Measurements from ENCODE around the gene CNEP1R1. TPM values are rescaled to one million over a fixed set of nuclear protein-coding genes. Genes with fewer than 3 reads are reported as not detected.

The CNEP1R1 gene
- total RNA-seq, 4 donors from 2014 or later, result 11.2 to 18.7 (median 14.2) TPM

DNA sequence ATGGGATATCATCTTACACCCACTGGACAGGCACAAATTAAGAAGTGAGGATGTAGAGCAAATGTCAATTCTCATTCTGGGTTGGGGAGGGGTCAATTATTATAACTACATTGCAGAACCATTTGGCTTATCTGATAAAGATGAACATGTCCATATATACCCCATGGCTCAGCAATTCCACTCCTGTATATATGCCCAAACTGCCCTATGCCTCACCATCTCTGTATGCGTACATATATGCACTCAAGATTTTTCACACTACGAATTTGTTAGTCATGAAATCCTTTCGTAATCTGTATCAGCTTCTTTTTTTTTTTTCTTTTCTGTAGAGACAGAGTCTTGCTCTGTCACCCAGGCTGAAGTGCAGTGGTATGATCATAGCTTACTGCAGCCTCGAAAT lies 20.8 kb upstream of the CNEP1R1 start:
- no peak for DNase-seq (ENCODE audit: extremely low spot score)

DNA sequence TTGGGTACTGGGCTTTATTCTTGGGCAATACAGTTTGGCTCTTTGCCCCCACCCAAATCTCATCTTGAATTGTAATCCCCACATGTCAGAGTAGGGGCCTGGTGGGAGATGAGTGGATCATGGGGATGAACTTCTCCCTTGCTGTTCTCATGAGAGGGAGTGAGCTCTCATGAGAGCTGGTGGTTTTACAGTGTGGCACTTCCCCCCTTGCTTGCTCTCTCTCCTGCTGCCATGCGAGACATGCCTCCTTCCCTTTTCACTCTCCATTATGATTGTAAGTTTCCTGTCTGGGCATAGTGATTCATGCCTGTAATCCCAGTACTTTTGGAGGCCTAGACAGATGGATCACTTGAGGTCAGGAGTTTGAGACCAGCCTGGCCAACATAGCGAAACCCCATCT lies 18.1 kb upstream of the CNEP1R1 start:
- Histone ChIP-seq H3K27ac (replicated peaks in 1 of 4) (no peak overlapping the region), H3K36me3 (no peaks in the 10 kb centered on the region), H3K4me1 (no peaks in the 10 kb centered on the region), H3K4me3 (no peak overlapping the region), H3K9me3 (no peaks in the 10 kb centered on the region), H3K27me3 (no peaks in the 10 kb centered on the region)
- TF ChIP-seq POLR2AphosphoS5 (IDR thresholded peaks at IDR 0.05), result no peak
- TF ChIP-seq, protein P1, sequence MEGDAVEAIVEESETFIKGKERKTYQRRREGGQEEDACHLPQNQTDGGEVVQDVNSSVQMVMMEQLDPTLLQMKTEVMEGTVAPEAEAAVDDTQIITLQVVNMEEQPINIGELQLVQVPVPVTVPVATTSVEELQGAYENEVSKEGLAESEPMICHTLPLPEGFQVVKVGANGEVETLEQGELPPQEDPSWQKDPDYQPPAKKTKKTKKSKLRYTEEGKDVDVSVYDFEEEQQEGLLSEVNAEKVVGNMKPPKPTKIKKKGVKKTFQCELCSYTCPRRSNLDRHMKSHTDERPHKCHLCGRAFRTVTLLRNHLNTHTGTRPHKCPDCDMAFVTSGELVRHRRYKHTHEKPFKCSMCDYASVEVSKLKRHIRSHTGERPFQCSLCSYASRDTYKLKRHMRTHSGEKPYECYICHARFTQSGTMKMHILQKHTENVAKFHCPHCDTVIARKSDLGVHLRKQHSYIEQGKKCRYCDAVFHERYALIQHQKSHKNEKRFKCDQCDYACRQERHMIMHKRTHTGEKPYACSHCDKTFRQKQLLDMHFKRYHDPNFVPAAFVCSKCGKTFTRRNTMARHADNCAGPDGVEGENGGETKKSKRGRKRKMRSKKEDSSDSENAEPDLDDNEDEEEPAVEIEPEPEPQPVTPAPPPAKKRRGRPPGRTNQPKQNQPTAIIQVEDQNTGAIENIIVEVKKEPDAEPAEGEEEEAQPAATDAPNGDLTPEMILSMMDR (IDR thresholded peaks at IDR 0.05), result no peak
- TF ChIP-seq POLR2A (IDR thresholded peaks at IDR 0.05; ENCODE audit: low read depth), result no peak
- intact Hi-C loops (cut with DNase I), result no loop called here
- DNase-seq (ENCODE audit: extremely low spot score), result no peak
- 73% methylated on average over 2 of the region's 2 CpGs for WGBS

More for the DNA sequence above, 20.8 kb upstream of the CNEP1R1 start:
- Histone ChIP-seq H3K36me3 (no peaks in the 10 kb centered on the region), H3K4me3 (no peak overlapping the region), H3K27ac (replicated peaks in 1 of 4) (no peak overlapping the region), H3K27me3 (no peaks in the 10 kb centered on the region), H3K9me3 (no peaks in the 10 kb centered on the region), H3K4me1 (no peaks in the 10 kb centered on the region)
- 89% methylated on average over 4 of the region's 4 CpGs for WGBS
- intact Hi-C loops (cut with DNase I), result no loop called here
- no peak for TF ChIP-seq POLR2AphosphoS5 (IDR thresholded peaks at IDR 0.05)
- no peak for TF ChIP-seq EP300 (IDR thresholded peaks at IDR 0.05)
- TF ChIP-seq POLR2A (IDR thresholded peaks at IDR 0.05; ENCODE audit: low read depth), result no peak
- TF ChIP-seq, protein P1 (IDR thresholded peaks at IDR 0.05), result no peak

GRCh38 chr16:50007744-50008143 lies 17.3 kb upstream of the CNEP1R1 start:
- Histone ChIP-seq H3K27ac (replicated peaks in 1 of 4) (no peak overlapping the region), H3K9me3 (no peaks in the 10 kb centered on the region), H3K27me3 (no peaks in the 10 kb centered on the region), H3K4me3 (no peak overlapping the region), H3K4me1 (no peaks in the 10 kb centered on the region), H3K36me3 (no peaks in the 10 kb centered on the region)
- TF ChIP-seq, protein P1 (IDR thresholded peaks at IDR 0.05), result no peak
- TF ChIP-seq EP300 (IDR thresholded peaks at IDR 0.05), result no peak
- TF ChIP-seq POLR2A (IDR thresholded peaks at IDR 0.05; ENCODE audit: low read depth), result no peak
- TF ChIP-seq POLR2AphosphoS5 (IDR thresholded peaks at IDR 0.05), result no peak
- no peak for DNase-seq (ENCODE audit: extremely low spot score)
- 93% methylated on average over 1 of the region's 1 CpG for WGBS
- intact Hi-C loops (cut with DNase I), result no loop called here

- H3K36me3 ChIP-seq, result no peaks in the 10 kb centered on the region
- H3K4me3 ChIP-seq, result no peak overlapping the region
- TF ChIP-seq EP300 (IDR thresholded peaks at IDR 0.05) (no peak), POLR2AphosphoS5 (IDR thresholded peaks at IDR 0.05) (no peak), POLR2A (IDR thresholded peaks at IDR 0.05; ENCODE audit: low read depth) (no peak)
- TF ChIP-seq, protein P1 (IDR thresholded peaks at IDR 0.05), result no peak
- WGBS, result 86% methylated on average over 2 of the region's 2 CpGs
- intact Hi-C loops (cut with DNase I), result no loop called here
- H3K9me3 ChIP-seq, result no peaks in the 10 kb centered on the region
- H3K27ac ChIP-seq (replicated peaks in 1 of 4), result no peak overlapping the region
- no peak for DNase-seq (ENCODE audit: extremely low spot score)
- H3K27me3 ChIP-seq, result no peaks in the 10 kb centered on the region
- no peaks in the 10 kb centered on the region for H3K4me1 ChIP-seq
Observed at GRCh38 chr16:50010212-50010611, 14.8 kb upstream of the CNEP1R1 start.

DNA sequence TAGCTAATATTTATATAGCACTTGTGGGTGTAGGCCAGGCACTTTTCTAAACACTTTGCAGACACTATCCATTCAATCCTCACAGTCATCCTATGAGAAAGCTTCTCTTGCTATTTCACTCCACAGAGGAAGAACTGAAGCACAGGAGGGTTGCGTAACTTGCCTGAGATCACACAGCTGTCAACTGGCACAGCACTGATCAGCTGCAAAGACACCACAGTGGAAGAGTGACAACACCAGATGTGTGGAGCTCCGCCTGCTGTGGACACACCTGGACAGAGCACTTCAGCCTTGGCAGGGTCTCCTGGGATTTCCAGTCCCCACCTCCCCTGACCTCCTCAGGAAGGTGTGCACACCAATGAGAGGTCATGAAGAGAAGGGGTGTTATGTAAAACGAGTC lies 13.3 kb upstream of the CNEP1R1 start:
- DNase-seq (ENCODE audit: extremely low spot score), result no peak
- Histone ChIP-seq H3K27ac (replicated peaks in 1 of 4) (no peak overlapping the region), H3K4me3 (no peak overlapping the region), H3K36me3 (no peaks in the 10 kb centered on the region), H3K4me1 (no peaks in the 10 kb centered on the region), H3K27me3 (no peaks in the 10 kb centered on the region), H3K9me3 (no peaks in the 10 kb centered on the region)
- TF ChIP-seq, protein P1 (IDR thresholded peaks at IDR 0.05), result no peak
- TF ChIP-seq POLR2A (IDR thresholded peaks at IDR 0.05; ENCODE audit: low read depth) (no peak), EP300 (IDR thresholded peaks at IDR 0.05) (no peak), POLR2AphosphoS5 (IDR thresholded peaks at IDR 0.05) (no peak)
- intact Hi-C loops (cut with DNase I), result no loop called here
- whole genome bisulfite sequencing, result 70% methylated on average over 3 of the region's 3 CpGs

Data from esophagus muscularis mucosa (tissue), 4 donors.